Cardiac fibroblast (primary cell): Measurements from ENCODE around the gene HPCA.

ENCODE experiments used
- DNase-seq, 2 donors: peaks; one replicate each; pipeline versions ENCODE4 v3.0.0 to v3.0.0-alpha.2; 2010; ENCODE audit warnings: low read depth in 2 of 2
- H3K4me3 ChIP-seq, 2 donors: replicated peaks in 1 of 2; 1 replicate in 1 of 2; 2 replicates in 1 of 2; pipeline ENCODE4 v1.5.1; 2011; ENCODE audit warnings: low read depth in 2 of 2, low read length in 2 of 2, mild to moderate bottlenecking in 2 of 2, moderate library complexity in 1 of 2
- TF ChIP-seq, protein P1 (sequence below): IDR thresholded peaks from one replicate; pipeline ENCODE4 v1.5.1; 2011; ENCODE audit warnings: low read depth, mild to moderate bottlenecking, low read length, inconsistent platforms

HPCA gene

DNA sequence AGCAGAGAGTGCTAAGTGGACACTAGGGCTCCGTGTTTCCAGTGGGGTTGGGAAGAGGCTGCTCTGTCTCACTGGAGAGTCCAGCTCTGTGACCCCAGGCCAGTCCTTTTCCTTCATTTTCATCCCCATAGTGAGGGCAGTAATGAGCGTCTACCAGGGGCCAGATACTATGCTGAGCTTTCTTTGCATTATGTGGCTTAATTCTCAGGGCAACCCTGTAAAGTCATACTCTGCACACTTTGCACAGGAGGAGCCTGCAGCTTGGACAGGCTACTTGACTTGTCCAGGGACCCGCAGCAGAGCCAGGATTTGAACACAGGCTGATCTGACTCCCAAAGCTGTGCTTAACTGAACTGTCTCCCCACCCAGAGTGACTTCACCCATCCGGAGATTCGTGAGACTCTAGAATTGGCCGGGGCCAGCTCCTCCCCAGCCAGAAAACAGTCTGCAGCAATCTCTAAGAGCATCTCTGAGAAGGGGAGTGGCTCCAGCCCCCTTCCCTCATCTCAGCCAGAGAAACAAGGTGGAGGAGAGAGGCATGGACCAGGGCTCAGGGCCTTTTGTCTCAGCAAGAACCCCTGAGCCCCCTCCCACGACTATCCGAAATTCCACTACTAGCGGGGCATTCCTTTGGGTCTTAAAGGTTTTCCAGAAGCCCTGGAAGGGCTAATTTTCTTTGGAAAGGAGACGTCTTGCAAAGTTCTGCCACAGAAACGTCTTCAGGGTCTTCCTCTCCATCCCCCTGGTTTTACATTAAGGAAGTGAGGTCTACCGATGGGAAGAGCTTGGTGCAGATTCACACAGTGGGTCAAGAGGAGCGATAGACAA, 14.7 kb upstream of the HPCA start:
- TF ChIP-seq, protein P1, sequence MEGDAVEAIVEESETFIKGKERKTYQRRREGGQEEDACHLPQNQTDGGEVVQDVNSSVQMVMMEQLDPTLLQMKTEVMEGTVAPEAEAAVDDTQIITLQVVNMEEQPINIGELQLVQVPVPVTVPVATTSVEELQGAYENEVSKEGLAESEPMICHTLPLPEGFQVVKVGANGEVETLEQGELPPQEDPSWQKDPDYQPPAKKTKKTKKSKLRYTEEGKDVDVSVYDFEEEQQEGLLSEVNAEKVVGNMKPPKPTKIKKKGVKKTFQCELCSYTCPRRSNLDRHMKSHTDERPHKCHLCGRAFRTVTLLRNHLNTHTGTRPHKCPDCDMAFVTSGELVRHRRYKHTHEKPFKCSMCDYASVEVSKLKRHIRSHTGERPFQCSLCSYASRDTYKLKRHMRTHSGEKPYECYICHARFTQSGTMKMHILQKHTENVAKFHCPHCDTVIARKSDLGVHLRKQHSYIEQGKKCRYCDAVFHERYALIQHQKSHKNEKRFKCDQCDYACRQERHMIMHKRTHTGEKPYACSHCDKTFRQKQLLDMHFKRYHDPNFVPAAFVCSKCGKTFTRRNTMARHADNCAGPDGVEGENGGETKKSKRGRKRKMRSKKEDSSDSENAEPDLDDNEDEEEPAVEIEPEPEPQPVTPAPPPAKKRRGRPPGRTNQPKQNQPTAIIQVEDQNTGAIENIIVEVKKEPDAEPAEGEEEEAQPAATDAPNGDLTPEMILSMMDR: no peak
- H3K4me3 ChIP-seq: peak overlapping the region; percentile 43 to 45
- peak in 1 of 2 donors; percentile 41 for DNase-seq

GRCh38 chr1:32872192-32872460, 14.2 kb upstream of the HPCA start:
- DNase-seq: no peak
- no peak overlapping the region for H3K4me3 ChIP-seq

DNA sequence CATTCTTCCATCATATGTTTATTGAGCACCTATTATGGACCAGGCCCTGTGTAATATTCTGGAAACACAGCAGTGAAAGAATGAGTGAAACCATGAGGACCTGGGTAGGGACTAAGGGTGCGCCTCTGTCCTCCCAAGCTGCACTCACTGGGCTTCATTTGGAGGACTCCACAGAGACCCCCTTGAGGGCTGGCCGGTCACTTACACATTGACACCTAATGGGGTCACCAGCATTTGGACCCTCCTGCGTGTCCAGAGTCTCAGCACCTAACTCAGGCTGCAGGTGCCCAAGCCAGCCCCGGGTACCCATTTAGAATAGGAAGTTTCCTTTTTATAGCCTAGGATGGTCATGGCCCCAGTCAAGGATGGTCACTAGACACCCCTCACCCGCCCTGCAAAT, 12.8 kb upstream of the HPCA start:
- TF ChIP-seq, protein P1: no peak
- no peak overlapping the region for H3K4me3 ChIP-seq
- no peak for DNase-seq

More at GRCh38 chr1:32872192-32872460, 14.2 kb upstream of the HPCA start:
- TF ChIP-seq, protein P1: no peak

DNA sequence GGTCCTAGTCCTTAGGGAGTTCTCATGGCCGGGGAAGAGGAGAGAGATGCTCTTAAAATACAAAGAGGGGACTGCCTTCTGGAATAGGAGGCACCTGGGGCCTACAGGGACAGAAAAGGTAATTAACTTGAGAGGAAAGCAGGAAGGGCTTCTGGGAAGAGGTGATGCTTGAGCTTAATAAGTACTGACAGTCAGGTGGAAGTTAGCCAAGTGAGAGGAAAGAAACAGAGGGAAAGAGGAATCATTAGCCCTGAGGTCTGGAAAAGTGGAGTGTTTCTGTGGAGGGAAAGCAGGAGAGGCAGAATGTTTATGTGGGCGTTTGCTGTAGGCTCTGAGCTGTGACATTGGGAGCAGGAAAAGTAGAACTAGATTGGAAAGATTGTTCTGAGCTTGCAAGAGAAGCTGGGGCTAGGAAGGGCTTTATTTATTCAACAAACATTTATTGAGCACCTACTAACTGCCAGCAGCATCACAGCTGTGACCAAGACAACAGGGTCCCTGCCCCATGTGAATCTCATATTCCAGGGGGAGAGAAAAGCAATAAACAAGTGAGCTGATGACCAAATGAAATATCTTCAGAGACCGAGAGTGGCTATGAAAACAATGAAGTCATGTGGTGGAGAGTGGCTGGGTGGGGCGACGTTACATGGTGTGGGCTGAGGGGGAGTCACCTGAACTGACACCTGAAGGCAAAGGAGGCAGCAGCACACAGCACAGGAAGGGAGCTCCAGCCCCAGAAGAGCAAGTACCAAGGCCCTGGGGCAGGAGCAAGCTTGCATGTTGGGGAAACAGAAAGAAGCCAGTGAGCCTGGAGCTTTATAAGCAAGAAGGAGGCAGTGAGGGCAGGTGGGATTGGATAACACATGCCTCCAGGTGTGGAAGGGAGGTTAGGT, 11.2 kb upstream of the HPCA start:
- no peak for DNase-seq
- H3K4me3 ChIP-seq: no peak overlapping the region
- TF ChIP-seq, protein P1: no peak

- DNase-seq: peak; percentile 46 to 64
- TF ChIP-seq, protein P1: peak; percentile 84
- H3K4me3 ChIP-seq: no peak overlapping the region
These were observed 9.7 kb upstream of the HPCA start for GRCh38 chr1:32876341-32877210.
